Measurements from ENCODE around the gene TMEM132A.

TMEM132A gene

DNA sequence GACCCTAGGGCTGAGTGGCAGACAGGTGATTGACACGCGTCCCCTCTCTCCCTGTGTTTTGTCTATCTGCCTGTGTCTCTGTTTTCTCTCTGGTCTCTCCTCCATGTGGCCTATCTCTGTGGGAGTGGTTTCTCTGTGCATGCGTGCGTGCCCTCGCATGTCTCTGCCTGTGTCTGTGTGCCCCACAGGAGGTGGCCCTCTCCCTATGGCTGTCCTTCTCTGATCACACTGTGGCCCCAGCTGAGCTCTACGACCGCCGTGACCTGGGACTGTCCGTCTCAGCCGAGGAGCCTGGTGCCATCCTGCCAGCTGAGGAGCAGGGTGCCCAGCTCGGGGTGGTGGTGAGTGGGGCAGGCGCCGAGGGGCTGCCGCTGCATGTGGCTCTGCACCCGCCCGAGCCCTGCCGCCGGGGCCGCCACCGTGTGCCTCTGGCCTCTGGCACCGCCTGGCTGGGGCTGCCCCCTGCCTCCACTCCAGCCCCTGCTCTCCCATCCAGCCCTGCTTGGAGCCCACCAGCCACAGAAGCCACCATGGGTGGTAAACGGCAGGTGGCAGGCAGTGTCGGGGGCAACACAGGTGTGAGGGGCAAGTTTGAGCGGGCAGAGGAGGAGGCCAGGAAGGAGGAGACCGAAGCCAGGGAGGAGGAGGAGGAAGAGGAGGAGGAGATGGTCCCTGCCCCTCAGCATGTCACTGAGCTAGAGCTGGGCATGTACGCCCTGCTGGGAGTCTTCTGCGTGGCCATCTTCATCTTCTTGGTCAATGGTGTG is 11.6 kb downstream of the TMEM132A start:
- no peaks in the 10 kb centered on the region for H3K4me1 Mint-ChIP-seq (ENCODE audit: low read depth)
- H3K27ac Mint-ChIP-seq: no peak overlapping the region
- no peaks in the 10 kb centered on the region for H3K36me3 Mint-ChIP-seq
- no peaks in the 10 kb centered on the region for H3K9me3 Mint-ChIP-seq (ENCODE audit: low read depth)
- no peak overlapping the region for H3K4me3 Mint-ChIP-seq
- H3K27me3 Mint-ChIP-seq: peaks cover 1% of the 10 kb centered on the region

DNA sequence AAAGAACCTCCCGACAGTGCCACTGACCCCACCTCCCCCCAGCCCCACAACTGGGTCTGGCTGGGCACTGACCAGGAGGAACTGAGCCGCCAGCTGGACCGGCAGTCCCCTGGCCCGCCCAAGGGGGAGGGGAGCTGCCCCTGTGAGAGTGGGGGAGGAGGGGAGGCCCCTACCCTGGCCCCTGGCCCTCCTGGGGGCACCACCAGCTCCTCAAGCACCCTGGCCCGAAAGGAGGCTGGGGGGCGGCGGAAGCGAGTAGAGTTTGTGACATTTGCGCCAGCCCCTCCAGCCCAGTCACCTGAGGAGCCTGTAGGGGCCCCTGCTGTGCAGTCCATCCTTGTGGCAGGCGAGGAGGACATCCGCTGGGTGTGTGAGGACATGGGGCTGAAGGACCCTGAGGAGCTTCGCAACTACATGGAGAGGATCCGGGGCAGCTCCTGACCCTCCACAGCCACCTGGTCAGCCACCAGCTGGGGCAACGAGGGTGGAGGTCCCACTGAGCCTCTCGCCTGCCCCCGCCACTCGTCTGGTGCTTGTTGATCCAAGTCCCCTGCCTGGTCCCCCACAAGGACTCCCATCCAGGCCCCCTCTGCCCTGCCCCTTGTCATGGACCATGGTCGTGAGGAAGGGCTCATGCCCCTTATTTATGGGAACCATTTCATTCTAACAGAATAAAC is 12.3 kb downstream of the TMEM132A start:
- Mint-ChIP-seq H3K4me1 (ENCODE audit: low read depth) (no peaks in the 10 kb centered on the region), H3K9me3 (ENCODE audit: low read depth) (no peaks in the 10 kb centered on the region), H3K36me3 (no peaks in the 10 kb centered on the region), H3K27ac (no peak overlapping the region), H3K4me3 (no peak overlapping the region), H3K27me3 (peaks cover 1% of the 10 kb centered on the region)

DNA sequence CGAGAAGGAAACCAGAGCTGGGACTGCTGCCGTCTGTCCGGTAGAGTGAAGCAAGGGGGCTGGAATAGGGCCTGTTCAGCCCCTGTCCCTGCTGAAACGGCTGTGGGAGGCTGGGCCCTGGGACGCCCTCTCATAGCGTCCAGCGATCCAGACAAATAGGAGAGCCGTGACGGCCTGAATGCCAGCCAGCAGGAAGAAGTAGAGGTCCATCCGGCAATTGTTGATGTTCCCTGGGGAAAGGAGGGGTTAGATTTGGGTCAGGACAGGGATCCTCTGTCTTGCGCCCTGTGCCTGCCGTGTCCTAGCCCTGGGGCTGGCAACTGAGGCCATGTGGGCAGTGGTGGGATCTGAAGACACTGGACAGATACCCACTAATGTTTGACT is 12.9 kb downstream of the TMEM132A start:
- Mint-ChIP-seq H3K4me1 (ENCODE audit: low read depth) (no peaks in the 10 kb centered on the region), H3K9me3 (ENCODE audit: low read depth) (no peaks in the 10 kb centered on the region), H3K27ac (no peak overlapping the region), H3K36me3 (no peaks in the 10 kb centered on the region), H3K4me3 (no peak overlapping the region), H3K27me3 (peaks cover 1% of the 10 kb centered on the region)

DNA sequence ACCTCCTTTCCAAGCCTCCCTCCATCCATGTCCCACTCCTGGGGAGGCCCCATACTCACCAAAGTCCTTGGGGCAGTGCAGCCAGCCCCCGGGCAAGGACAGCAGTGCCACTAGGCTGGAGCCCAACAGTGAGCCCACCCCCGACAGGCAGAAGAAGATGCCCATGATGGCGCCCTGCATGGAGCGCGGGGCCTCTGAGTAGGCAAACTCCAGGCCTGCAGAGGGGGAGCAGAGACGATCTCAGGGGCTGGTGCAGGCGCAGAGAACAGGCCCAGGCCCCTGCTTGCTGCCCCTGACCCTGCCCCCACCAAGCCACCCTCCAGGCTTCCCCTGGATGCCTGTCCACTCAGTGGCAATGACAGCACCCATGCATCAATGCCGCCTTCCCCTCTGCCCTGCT is 13.6 kb downstream of the TMEM132A start:
- Mint-ChIP-seq H3K4me3 (no peak overlapping the region), H3K27ac (no peak overlapping the region), H3K4me1 (ENCODE audit: low read depth) (no peaks in the 10 kb centered on the region), H3K9me3 (ENCODE audit: low read depth) (no peaks in the 10 kb centered on the region), H3K27me3 (peaks cover 1% of the 10 kb centered on the region), H3K36me3 (no peaks in the 10 kb centered on the region)

DNA sequence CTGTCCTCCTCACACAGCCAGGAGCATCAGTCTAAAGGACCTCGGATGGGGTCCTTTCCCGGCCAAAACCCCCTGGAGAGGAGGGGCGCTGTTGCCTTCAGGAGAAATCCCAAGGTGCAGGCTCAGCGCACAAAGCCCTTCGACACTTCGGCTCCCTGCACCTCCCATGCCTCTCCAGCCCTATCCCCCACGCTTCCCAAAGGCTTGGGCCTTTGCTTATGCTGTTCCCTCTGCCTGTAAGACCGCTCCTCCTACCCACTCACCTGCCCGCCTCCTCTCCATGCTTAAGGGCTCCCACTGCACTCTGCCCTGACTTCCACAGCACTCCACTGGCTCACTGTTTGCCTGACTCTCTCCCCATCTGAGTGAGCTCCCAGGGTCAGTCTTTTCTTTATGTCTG is 14.2 kb downstream of the TMEM132A start:
- no peaks in the 10 kb centered on the region for H3K9me3 Mint-ChIP-seq (ENCODE audit: low read depth)
- peaks cover 1% of the 10 kb centered on the region for H3K27me3 Mint-ChIP-seq
- H3K27ac Mint-ChIP-seq: no peak overlapping the region
- no peaks in the 10 kb centered on the region for H3K4me1 Mint-ChIP-seq (ENCODE audit: low read depth)
- H3K36me3 Mint-ChIP-seq: no peaks in the 10 kb centered on the region
- no peak overlapping the region for H3K4me3 Mint-ChIP-seq

DNA sequence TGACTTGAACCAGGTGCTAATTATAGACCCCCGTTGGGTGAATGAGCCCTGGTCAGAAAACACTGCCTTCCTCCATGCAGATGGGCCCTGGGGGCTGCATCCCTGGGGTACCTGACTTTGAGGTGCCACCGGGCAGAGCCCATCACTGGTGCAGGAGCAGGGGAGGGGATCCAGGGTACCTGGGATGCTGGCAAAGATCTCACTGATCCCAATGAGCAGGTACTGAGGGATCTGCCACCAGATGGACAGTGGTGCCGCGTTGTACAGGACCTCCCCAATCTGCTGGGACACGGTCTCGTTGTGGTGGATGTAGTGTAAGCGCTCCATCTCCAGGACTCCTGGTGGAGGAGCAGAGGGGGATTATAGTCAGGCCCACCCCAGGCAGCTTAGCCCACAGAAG is 15.0 kb downstream of the TMEM132A start:
- Mint-ChIP-seq H3K36me3 (peaks cover 3% of the 10 kb centered on the region), H3K4me3 (no peak overlapping the region), H3K27ac (no peak overlapping the region), H3K4me1 (ENCODE audit: low read depth) (no peaks in the 10 kb centered on the region), H3K27me3 (no peaks in the 10 kb centered on the region), H3K9me3 (ENCODE audit: low read depth) (no peaks in the 10 kb centered on the region)

DNA sequence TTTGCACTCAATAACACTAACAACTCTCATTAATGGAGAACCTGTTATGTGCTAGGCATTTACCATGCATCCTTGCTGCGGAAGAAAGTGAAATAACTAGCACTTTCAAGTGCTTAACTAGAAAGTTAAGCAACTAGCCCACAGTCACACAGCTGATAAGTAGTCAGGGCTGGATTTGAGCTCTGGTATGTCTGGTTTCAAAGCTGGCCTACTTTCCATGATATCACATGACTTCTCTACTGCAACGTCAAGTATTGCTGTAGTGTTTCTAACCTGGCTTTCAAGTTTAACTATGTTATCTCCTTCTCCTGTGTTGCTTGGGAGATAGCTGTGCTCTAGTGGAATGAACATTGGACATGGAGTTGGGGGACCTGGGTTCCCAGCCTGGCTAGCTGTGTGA is 15.6 kb downstream of the TMEM132A start:
- Mint-ChIP-seq H3K4me3 (no peak overlapping the region), H3K27ac (peak overlapping the region; percentile 70), H3K36me3 (peaks cover 4% of the 10 kb centered on the region), H3K4me1 (ENCODE audit: low read depth) (no peaks in the 10 kb centered on the region), H3K9me3 (ENCODE audit: low read depth) (no peaks in the 10 kb centered on the region), H3K27me3 (no peaks in the 10 kb centered on the region)

DNA sequence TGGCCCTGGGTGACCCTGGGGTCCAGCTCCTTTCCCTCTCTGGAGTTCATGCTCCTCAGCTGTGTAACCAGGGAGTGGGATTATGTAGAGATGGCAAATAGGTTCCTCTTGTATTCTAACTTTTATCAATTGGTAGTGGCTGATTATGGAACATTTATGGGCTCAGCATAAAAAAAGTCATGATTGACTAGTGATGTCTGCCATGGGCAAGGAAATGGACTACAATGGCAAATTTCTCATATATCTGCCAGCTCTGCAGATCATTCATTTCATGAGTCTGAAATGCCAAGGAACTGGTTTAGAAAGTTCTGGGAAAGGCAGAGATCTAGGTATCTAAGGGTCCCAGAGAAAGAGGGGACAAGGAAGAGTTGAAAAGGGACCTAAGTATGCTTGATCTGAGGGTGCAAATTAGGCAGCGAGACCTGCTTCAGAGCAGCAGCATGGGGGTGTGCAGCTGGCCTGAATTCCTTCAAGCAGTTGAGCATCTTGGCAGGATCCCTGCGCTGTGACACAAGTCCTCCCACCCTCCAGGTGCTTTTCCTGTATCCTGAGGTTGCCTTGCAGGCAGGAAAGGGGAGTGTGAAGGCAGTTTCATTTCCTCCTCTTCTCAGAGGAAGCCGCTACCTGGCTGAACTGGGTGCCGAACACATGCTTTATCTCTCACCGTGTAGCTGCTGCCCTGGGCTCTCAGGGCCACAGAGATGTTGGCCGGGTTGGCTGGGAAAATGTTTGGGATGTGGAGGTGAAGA is 17.3 kb downstream of the TMEM132A start:
- Mint-ChIP-seq H3K4me1 (ENCODE audit: low read depth) (no peaks in the 10 kb centered on the region), H3K4me3 (no peak overlapping the region), H3K27me3 (no peaks in the 10 kb centered on the region), H3K27ac (no peak overlapping the region), H3K9me3 (ENCODE audit: low read depth) (no peaks in the 10 kb centered on the region), H3K36me3 (peaks cover 4% of the 10 kb centered on the region)

DNA sequence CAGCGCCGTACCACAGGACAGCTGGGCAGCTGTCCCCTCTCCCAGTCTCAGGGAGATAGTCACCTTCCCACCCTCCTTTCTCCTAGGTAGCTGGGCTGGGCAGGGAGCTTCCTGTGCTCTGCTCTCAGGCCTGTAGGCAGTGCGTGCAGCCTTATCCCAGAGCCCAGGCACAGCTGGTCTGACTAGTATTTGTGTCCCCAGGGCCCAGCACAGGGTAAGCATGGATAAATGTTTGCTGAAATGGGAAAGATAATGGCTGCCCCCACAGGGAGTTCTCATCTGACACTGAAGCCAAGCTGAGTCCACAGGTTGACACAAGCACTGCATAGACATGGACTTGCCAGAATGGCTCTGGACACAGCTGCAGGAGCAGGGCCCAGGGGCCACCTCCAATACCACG is 18.0 kb downstream of the TMEM132A start:
- Mint-ChIP-seq H3K4me1 (ENCODE audit: low read depth) (no peaks in the 10 kb centered on the region), H3K27me3 (no peaks in the 10 kb centered on the region), H3K4me3 (no peak overlapping the region), H3K9me3 (ENCODE audit: low read depth) (no peaks in the 10 kb centered on the region), H3K27ac (no peak overlapping the region), H3K36me3 (peaks cover 4% of the 10 kb centered on the region)

DNA sequence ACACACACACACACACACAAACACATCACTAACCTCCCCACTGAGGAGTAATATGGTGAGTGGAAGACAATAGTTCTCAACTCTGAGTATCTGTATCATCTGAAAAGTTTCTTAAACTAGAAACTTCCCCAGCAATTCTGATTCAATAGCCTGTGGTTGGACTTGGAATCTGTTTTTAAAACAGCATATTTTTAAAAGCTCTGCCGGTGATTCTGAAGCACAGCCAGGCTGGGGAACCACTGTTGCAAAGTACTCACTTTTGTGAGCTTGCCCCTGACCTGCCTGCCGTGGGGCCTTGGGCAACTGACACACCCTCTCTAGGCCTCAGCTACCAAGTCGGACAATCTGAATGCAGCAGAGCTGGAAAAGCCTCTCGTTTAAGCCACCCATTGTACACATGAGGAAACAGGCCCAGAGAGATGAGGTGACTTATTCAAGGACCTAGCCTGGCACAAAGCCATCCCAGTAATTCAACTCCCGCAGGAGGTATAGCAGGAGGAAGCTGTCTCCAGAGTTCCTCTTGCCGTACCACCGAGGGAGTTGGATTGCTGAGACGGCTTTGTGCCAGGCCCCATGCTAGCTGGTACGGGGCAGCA is 18.8 kb downstream of the TMEM132A start:
- H3K27ac Mint-ChIP-seq: no peak overlapping the region
- peaks cover 4% of the 10 kb centered on the region for H3K36me3 Mint-ChIP-seq
- H3K4me1 Mint-ChIP-seq (ENCODE audit: low read depth): no peaks in the 10 kb centered on the region
- H3K9me3 Mint-ChIP-seq (ENCODE audit: low read depth): no peaks in the 10 kb centered on the region
- H3K27me3 Mint-ChIP-seq: no peaks in the 10 kb centered on the region
- no peak overlapping the region for H3K4me3 Mint-ChIP-seq

DNA sequence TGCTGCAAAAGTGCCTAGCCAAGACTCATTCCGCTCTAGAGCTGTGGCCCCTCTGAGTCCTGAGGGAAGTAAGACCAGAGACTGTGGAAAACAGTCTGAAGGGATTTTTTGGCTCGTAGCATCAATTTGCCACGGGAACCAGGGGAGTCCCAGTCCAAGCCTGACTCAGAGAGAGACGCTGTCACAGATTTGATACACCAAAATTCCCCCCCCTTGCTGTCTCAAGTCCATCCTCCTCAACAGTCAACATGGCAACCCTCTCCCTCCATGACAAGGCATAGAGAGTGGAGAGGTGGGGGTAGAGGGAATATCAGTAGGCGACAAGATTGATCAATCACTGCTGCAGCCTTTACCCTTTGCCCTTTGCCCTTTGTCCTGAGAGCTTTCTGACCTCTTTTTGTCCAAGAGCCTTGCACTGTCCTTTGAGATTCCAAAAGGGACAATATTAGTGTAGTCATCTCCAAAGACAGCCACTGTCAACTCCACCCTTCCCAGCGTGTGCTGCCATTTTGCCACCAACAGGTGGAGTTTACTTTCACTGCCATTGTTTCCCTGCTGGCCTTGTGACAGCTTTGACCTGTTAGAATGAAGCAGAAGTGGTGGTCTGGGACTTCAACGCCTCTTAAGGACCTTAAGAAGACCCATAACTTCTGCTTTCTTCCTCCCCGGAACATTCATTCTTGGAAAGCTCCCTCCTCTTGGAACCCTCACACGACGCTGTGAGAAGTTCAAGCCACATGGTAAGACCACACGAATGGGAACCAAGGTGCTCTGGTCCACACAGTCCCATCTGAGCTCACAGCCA is 20.4 kb downstream of the TMEM132A start:
- Mint-ChIP-seq H3K4me3 (no peak overlapping the region), H3K4me1 (ENCODE audit: low read depth) (peaks cover 6% of the 10 kb centered on the region), H3K9me3 (ENCODE audit: low read depth) (no peaks in the 10 kb centered on the region), H3K36me3 (peaks cover 4% of the 10 kb centered on the region), H3K27me3 (no peaks in the 10 kb centered on the region), H3K27ac (no peak overlapping the region)

DNA sequence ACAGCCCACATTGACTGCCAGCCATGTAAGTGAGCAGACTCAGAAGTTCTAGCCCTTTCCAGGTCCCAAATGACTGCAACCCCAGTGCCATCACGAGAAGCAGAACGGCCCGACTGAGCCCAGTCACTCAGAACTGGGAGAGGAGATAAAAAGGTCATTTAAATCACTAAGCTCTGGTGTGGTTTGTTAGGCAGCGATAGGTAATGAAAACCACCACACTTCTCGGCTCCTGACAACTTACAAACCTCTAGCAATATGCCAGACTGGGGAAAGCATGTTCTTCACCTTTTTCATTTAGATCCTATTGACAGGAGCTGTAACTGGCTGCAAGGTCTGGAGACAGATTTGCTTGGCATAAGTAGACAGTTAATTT is 21.0 kb downstream of the TMEM132A start:
- Mint-ChIP-seq H3K27ac (no peak overlapping the region), H3K36me3 (peaks cover 4% of the 10 kb centered on the region), H3K9me3 (ENCODE audit: low read depth) (no peaks in the 10 kb centered on the region), H3K27me3 (no peaks in the 10 kb centered on the region), H3K4me1 (ENCODE audit: low read depth) (peaks cover 11% of the 10 kb centered on the region), H3K4me3 (no peak overlapping the region)

DNA sequence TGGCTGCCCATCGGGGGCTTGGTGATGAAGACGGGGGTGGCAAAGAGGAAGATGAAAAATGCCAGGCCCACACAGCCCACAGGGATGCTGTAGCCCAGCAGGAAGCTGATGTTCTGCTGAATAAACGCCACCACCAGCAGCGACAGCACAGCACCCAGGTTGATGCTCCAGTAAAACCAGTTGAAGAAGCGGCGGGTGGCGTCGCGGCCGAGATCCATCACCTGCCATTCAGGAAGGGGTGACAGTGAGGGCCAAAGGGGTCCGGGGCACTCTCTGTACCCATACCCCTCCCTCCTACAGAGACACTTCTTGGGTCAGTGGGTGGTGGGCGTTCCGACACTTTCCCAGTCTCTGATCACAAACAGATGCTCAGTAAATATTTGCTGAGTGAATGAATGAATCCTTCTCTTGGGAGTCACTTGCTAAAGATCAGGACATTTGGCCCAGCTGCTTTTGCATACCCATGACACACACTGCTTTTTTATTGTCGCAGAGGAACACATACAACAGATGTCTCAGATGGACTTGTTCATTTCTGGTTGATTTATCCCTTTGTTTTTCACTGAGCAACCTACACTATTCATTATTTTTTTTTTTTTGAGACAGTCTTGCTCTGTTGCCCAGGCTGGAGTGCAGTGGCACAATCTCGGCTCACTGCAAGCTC is 22.5 kb downstream of the TMEM132A start:
- Mint-ChIP-seq H3K9me3 (ENCODE audit: low read depth) (no peaks in the 10 kb centered on the region), H3K4me3 (no peak overlapping the region), H3K27me3 (no peaks in the 10 kb centered on the region), H3K27ac (no peak overlapping the region), H3K4me1 (ENCODE audit: low read depth) (peaks cover 13% of the 10 kb centered on the region), H3K36me3 (peaks cover 4% of the 10 kb centered on the region)

DNA sequence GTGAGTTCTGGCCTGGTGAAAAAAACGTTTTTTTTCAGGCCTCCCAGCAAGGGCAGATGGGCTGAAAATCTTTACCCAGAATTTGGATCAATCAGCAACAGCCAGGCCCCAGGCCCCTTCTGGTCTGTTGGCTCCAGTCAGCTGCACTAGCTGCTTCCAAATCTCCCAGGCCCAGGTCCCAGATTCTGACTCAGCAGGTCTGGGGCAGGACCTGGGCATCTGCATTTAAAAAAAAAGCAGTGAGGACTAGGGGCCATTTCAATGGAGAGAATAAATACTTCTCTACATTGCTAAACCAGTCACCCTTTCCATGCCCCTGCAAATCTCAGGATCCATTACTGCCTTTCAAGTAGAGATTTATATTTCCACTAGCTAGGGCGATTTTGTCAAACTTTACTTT is 23.4 kb downstream of the TMEM132A start:
- H3K27me3 Mint-ChIP-seq: no peaks in the 10 kb centered on the region
- H3K27ac Mint-ChIP-seq: no peak overlapping the region
- no peak overlapping the region for H3K4me3 Mint-ChIP-seq
- H3K36me3 Mint-ChIP-seq: peaks cover 4% of the 10 kb centered on the region
- peaks cover 21% of the 10 kb centered on the region for H3K4me1 Mint-ChIP-seq (ENCODE audit: low read depth)
- no peaks in the 10 kb centered on the region for H3K9me3 Mint-ChIP-seq (ENCODE audit: low read depth)
